ENCODE results near the gene SLC34A1. TPM values are rescaled to one million over a fixed set of nuclear protein-coding genes. Genes with fewer than 3 reads are reported as not detected.

Gene SLC34A1
- total RNA-seq, 4 donors from 2014 or later = not detected

DNA sequence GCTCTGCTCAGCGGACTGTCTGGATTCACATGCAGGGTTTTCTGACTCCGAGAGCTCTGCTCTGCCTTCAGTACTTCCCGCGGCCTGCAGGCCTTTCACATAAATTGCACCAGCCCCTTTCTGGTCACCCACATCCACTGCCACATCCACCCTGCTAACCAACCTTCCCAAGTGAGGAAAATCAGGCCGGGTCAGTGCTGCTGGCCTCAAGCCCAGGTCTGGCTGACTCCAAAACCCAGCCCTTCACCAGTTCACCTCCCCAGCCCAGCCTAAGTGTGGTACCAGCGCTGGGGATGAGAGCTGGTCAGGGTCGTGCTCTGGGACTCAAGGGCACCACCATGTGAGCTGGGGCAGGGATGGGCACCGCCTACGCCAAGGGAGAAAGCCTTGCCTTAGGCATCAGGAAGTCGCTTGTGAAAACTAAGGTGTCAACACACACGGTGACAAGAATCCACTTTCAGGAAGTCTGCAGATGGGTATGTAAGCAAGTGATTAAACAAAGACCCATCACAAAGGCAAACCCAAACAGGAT, 45.1 kb upstream of the SLC34A1 start:
- TF ChIP-seq, protein P1, sequence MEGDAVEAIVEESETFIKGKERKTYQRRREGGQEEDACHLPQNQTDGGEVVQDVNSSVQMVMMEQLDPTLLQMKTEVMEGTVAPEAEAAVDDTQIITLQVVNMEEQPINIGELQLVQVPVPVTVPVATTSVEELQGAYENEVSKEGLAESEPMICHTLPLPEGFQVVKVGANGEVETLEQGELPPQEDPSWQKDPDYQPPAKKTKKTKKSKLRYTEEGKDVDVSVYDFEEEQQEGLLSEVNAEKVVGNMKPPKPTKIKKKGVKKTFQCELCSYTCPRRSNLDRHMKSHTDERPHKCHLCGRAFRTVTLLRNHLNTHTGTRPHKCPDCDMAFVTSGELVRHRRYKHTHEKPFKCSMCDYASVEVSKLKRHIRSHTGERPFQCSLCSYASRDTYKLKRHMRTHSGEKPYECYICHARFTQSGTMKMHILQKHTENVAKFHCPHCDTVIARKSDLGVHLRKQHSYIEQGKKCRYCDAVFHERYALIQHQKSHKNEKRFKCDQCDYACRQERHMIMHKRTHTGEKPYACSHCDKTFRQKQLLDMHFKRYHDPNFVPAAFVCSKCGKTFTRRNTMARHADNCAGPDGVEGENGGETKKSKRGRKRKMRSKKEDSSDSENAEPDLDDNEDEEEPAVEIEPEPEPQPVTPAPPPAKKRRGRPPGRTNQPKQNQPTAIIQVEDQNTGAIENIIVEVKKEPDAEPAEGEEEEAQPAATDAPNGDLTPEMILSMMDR (IDR thresholded peaks at IDR 0.05; ENCODE audit: low read depth) = no peak

DNA sequence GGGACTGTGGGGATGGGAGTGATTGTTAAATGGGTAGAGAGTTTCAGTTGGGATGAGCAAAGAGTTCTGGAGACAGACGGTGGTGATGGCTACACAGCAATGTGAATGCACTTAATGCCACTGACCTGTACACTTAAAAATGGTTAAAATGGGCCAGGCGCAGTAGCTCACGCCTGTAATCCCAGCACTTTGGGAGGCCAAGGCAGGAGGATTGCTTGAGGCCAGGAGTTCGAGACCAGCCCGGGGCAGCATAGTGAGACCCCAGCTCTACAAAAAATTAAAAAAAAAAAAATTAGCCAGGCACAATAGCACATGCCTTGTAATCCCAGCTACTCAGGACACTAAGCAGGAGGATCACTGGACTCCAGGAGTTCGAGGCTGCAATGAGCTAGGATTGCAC, 40.5 kb upstream of the SLC34A1 start:
- TF ChIP-seq, protein P1 (IDR thresholded peaks at IDR 0.05; ENCODE audit: low read depth) = no peak

DNA sequence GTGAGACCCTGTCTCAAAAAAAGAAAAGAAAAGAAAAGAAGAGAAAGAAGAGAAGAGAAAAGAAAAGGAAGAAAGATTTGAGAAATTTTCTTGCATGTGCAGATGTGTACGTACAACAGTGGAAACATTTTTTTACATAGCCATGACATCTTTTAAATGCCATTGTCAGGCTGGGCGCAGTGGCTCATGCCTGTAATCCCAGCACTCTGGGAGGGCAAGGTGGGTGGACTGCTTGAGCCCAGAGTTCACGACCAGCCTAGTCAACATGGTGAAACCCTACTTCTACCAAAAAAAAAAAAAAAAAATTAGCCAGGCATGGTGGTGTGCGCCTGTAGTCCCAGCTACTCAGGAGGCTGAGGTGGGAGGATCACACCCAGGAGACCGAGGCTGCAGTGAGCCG, 39.3 kb upstream of the SLC34A1 start:
- TF ChIP-seq, protein P1 (IDR thresholded peaks at IDR 0.05; ENCODE audit: low read depth) = no peak

DNA sequence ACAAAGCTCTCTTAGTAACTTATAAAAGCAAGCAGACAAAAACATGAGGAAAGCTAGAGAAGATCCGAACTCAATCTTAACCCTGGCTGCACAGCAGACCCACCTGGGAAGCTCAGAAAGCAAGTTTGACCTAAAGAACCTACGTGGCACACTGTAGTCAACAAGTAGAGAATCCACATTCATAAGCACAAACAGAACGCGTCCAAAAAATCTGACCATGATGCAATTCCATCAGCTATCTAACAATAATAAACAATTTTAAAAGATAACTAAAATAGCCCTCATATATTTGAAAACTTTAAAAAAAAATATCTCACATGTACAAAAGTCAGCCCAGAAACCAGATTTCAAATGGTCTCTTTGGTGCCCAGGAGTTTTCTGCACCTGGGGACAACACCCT, 37.4 kb upstream of the SLC34A1 start:
- TF ChIP-seq, protein P1 (IDR thresholded peaks at IDR 0.05; ENCODE audit: low read depth) = no peak

DNA sequence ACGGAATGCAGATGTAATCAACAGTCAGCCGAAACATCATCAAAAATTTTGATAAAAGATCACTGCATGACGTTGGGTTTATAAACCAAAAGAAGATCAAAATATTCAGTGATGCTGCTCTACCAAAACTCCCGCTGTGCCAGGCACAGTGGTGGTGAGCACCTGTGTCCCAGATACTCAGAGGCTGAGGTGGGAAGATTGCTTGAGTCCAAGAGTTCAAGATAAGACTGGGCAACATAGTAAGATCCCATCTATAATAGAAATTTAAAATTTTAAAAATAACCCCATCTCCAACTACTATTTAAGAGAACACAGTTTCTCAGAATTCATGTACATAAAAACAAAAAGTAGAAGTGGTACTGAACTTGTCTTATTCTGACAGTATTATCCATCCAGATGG, 36.5 kb upstream of the SLC34A1 start:
- TF ChIP-seq, protein P1 (IDR thresholded peaks at IDR 0.05; ENCODE audit: low read depth) = no peak

DNA sequence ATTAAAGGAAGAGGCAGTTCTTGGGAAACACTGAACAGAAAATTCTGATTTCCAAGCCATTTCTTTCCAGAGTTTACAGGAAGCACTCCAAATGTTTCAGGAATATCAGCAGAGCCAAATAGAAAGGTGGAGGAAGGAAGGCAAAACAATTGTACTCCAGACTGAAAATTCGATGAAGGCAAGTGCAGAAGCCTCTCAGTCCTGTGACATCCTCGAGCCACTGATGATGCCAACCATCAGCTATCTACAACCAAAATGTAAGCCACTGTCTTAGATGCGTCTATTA, 34.9 kb upstream of the SLC34A1 start:
- TF ChIP-seq, protein P1 (IDR thresholded peaks at IDR 0.05; ENCODE audit: low read depth) = no peak

DNA sequence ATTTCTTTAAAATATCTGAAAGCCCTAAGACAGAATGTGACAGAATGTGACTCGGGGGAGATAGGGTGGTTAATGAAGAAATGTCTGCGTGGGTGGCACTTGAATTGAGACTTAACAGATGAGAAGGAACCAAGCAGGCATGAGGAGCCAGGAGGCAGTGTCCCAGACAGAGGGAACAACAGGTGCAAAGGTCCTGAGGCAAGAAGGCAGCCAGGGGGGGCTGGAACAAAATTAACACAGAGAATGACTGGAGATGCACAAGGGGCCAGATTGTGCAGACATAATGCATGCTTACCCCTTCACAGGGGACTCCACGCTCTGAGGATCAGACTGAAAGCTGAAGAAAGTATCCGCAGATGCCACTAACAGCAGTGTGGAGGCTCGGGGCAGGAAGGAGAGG, 34.5 kb upstream of the SLC34A1 start:
- TF ChIP-seq, protein P1 (IDR thresholded peaks at IDR 0.05; ENCODE audit: low read depth) = no peak
